Measurements from ENCODE around the gene NHLH2. TPM values are rescaled to one million over a fixed set of nuclear protein-coding genes. Genes with fewer than 3 reads are reported as not detected.

The NHLH2 gene
- total and polyA plus RNA-seq, 9 donors = 0.11 to 0.12 TPM; not detected in 7

- Histone ChIP-seq H3K4me3 (ENCODE audit: low read length) (no peak overlapping the region), H3K4me1 (ENCODE audit: control insufficient read depth, insufficient read depth, low read length) (no peaks in the 10 kb centered on the region), H3K9me3 (replicated peaks; ENCODE audit: control insufficient read depth, low read depth, low read length) (no peaks in the 10 kb centered on the region), H3K27ac (ENCODE audit: low read length) (no peak overlapping the region), H3K36me3 (ENCODE audit: control insufficient read depth, insufficient read depth, low read length) (no peaks in the 10 kb centered on the region), H3K27me3 (ENCODE audit: control insufficient read depth, insufficient read depth, low read length) (no peaks in the 10 kb centered on the region)
- no CpG with 5 or more reads among the region's 2 CpGs for WGBS (ENCODE audit: insufficient coverage)
- no peak for DNase-seq
Measured at GRCh38 chr1:115873184-115873583, 32.3 kb upstream of the NHLH2 start.

DNA sequence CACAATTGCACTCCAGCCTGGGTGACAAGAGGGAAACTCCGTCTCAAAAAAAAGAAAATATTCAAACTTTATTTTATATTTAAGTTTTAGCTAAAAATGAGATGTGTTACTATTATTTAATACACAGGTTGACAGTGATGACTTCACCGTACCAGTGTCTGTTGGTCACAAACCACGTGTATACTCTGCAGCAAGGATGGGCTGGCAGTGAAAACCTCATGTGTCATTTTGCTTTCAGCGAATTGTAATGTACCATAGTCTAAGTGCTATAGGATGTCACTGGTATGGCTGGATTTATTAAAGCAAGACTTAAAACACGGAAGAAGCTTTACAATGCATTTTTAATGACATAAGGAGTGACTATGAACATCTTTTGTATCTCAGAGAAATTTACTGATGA lies 28.1 kb upstream of the NHLH2 start:
- Histone ChIP-seq H3K27ac (ENCODE audit: low read length) (no peak overlapping the region), H3K27me3 (ENCODE audit: control insufficient read depth, insufficient read depth, low read length) (no peaks in the 10 kb centered on the region), H3K4me1 (ENCODE audit: control insufficient read depth, insufficient read depth, low read length) (no peaks in the 10 kb centered on the region), H3K36me3 (ENCODE audit: control insufficient read depth, insufficient read depth, low read length) (no peaks in the 10 kb centered on the region), H3K9me3 (replicated peaks; ENCODE audit: control insufficient read depth, low read depth, low read length) (no peaks in the 10 kb centered on the region), H3K4me3 (ENCODE audit: low read length) (no peak overlapping the region)
- no peak for DNase-seq
- WGBS (ENCODE audit: insufficient coverage) = no CpG with 5 or more reads among the region's 5 CpGs

- Histone ChIP-seq H3K9me3 (replicated peaks; ENCODE audit: control insufficient read depth, low read depth, low read length) (no peaks in the 10 kb centered on the region), H3K27me3 (ENCODE audit: control insufficient read depth, insufficient read depth, low read length) (no peaks in the 10 kb centered on the region), H3K36me3 (ENCODE audit: control insufficient read depth, insufficient read depth, low read length) (no peaks in the 10 kb centered on the region), H3K27ac (ENCODE audit: low read length) (no peak overlapping the region), H3K4me1 (ENCODE audit: control insufficient read depth, insufficient read depth, low read length) (no peaks in the 10 kb centered on the region), H3K4me3 (ENCODE audit: low read length) (no peak overlapping the region)
- no peak for DNase-seq
- no CpG with 5 or more reads among the region's 1 CpG for WGBS (ENCODE audit: insufficient coverage)
Measured at GRCh38 chr1:115867216-115867615, 26.3 kb upstream of the NHLH2 start.

DNA sequence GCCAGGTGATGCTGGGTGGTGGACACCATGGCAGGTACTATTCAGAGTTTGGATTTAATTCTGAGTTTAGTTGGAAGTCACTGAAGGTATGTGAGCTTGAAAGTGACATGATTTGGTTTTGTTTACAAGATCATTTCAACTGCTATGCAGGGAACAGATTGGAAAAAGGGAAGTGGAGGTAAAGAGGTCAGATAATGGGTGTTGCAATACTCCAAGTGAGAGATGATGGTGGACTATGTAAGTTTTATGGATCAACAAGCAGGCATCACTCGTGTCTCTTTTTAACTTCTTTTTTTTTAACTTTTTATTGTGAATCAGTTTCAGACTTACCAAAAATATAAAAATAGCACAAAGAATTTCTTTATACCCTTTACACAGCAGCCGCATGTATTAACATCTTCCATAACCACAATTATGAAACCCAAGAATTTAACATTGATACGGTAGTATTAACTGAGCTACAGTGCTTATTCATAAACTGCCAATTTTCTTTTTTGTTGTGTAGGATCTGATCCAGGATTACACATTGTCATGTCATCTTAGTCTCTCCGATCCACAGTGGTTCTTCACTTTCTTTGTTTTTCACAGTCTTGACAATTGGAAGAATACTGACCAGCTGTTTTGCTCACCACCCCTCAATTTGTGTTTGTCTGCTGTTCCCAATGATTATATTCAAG lies 24.9 kb upstream of the NHLH2 start:
- Histone ChIP-seq H3K9me3 (replicated peaks; ENCODE audit: control insufficient read depth, low read depth, low read length) (no peaks in the 10 kb centered on the region), H3K4me3 (ENCODE audit: low read length) (no peak overlapping the region), H3K36me3 (ENCODE audit: control insufficient read depth, insufficient read depth, low read length) (no peaks in the 10 kb centered on the region), H3K4me1 (ENCODE audit: control insufficient read depth, insufficient read depth, low read length) (no peaks in the 10 kb centered on the region), H3K27ac (ENCODE audit: low read length) (no peak overlapping the region), H3K27me3 (ENCODE audit: control insufficient read depth, insufficient read depth, low read length) (no peaks in the 10 kb centered on the region)
- WGBS (ENCODE audit: insufficient coverage) = no CpG with 5 or more reads among the region's 4 CpGs
- DNase-seq = no peak

DNA sequence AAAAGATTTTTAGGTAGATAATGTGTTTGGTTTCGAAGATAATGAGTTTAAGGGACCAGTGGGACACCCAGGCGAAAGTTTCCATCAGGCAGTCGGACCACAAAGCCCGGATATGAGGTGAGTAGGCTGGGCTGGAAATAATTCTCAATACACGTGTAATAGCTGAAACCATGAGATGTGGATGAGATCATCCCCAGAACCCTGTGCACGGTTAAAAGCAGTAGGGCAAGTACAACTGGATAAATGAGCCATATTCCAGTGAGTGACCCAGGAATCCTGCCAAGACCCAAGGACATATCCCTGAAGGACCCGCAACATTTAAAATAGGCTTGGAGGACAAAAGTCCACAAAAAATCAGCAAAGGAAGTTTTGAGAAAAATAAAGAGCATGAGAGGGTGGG lies 21.5 kb upstream of the NHLH2 start:
- Histone ChIP-seq H3K27me3 (ENCODE audit: control insufficient read depth, insufficient read depth, low read length) (peaks cover 2% of the 10 kb centered on the region), H3K27ac (ENCODE audit: low read length) (no peak overlapping the region), H3K36me3 (ENCODE audit: control insufficient read depth, insufficient read depth, low read length) (no peaks in the 10 kb centered on the region), H3K9me3 (replicated peaks; ENCODE audit: control insufficient read depth, low read depth, low read length) (no peaks in the 10 kb centered on the region), H3K4me1 (ENCODE audit: control insufficient read depth, insufficient read depth, low read length) (no peaks in the 10 kb centered on the region), H3K4me3 (ENCODE audit: low read length) (no peak overlapping the region)
- no peak for DNase-seq
- WGBS (ENCODE audit: insufficient coverage) = 64% methylated on average over 7 of the region's 7 CpGs

DNA sequence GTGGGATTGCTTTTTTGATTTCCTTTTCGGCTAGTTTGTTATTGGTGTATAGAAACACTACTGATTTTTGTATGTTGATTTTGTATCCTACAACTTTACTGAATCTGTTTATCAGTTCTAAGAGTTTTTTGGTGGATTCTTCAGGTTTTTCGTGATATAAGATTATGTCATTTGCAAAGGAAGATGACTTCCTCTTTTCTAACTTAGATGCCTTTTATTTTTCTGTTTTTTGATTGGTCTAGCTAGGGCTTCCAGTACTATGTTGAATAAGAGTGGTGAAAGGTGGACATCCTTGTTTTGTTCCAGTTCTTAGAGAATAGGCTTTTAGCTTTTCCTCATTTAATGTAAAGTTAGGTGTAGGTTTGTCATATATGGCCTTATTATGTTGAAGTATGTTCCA lies 13.1 kb upstream of the NHLH2 start:
- no peak overlapping the region for H3K27ac ChIP-seq (ENCODE audit: low read length)
- peaks cover 3% of the 10 kb centered on the region for H3K9me3 ChIP-seq (replicated peaks; ENCODE audit: control insufficient read depth, low read depth, low read length)
- H3K4me1 ChIP-seq (ENCODE audit: control insufficient read depth, insufficient read depth, low read length) = no peaks in the 10 kb centered on the region
- no CpG with 5 or more reads among the region's 2 CpGs for WGBS (ENCODE audit: insufficient coverage)
- no peaks in the 10 kb centered on the region for H3K36me3 ChIP-seq (ENCODE audit: control insufficient read depth, insufficient read depth, low read length)
- no peaks in the 10 kb centered on the region for H3K27me3 ChIP-seq (ENCODE audit: control insufficient read depth, insufficient read depth, low read length)
- no peak overlapping the region for H3K4me3 ChIP-seq (ENCODE audit: low read length)
- DNase-seq = no peak

DNA sequence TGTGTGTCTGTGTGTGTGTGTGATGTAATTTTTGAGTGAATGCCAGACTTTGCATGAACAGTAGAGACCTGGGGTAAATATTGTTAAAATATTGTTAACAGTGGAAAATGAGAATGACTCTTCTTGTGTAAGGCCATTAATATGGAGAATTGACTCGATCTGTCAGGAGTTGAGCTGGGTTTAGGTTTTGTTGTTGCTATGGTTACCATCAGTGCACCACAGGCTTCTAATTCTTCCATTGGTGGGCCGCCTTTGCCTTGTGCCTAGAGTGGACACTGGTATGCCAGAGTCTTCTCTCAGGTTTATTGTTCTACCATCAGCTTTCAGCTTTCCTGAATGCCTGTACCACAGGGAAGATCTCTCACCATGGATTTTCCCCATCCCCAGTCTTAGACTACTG lies 10.0 kb upstream of the NHLH2 start:
- DNase-seq = no peak
- no peaks in the 10 kb centered on the region for H3K4me1 ChIP-seq (ENCODE audit: control insufficient read depth, insufficient read depth, low read length)
- no peak overlapping the region for H3K27ac ChIP-seq (ENCODE audit: low read length)
- H3K4me3 ChIP-seq (ENCODE audit: low read length) = no peak overlapping the region
- H3K36me3 ChIP-seq (ENCODE audit: control insufficient read depth, insufficient read depth, low read length) = no peaks in the 10 kb centered on the region
- peaks cover 3% of the 10 kb centered on the region for H3K9me3 ChIP-seq (replicated peaks; ENCODE audit: control insufficient read depth, low read depth, low read length)
- WGBS (ENCODE audit: insufficient coverage) = 100% methylated on average over 1 of the region's 2 CpGs
- no peaks in the 10 kb centered on the region for H3K27me3 ChIP-seq (ENCODE audit: control insufficient read depth, insufficient read depth, low read length)

DNA sequence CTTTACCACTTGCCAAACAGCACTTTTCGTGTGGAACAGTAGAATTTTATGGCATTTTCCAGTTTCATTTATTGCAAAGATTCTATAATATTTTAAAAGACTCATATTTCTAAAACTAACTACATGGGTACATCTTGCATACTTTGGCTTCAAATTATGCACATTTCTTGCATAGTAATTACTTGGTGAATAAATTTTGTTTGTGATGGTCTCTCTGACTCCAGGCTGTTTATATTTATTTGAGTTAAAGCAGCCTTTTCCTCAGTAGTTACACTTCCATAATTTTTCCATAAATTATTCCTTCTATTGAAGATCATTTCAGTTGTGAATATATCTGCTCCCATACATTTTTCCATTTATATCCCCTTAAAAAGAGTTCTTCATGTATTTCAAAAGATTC lies 6.9 kb upstream of the NHLH2 start:
- no peak for DNase-seq
- no peaks in the 10 kb centered on the region for H3K4me1 ChIP-seq (ENCODE audit: control insufficient read depth, insufficient read depth, low read length)
- no peaks in the 10 kb centered on the region for H3K36me3 ChIP-seq (ENCODE audit: control insufficient read depth, insufficient read depth, low read length)
- no peak overlapping the region for H3K4me3 ChIP-seq (ENCODE audit: low read length)
- no peak overlapping the region for H3K27ac ChIP-seq (ENCODE audit: low read length)
- H3K27me3 ChIP-seq (ENCODE audit: control insufficient read depth, insufficient read depth, low read length) = peaks cover 3% of the 10 kb centered on the region
- no CpG with 5 or more reads among the region's 1 CpG for WGBS (ENCODE audit: insufficient coverage)
- no peaks in the 10 kb centered on the region for H3K9me3 ChIP-seq (replicated peaks; ENCODE audit: control insufficient read depth, low read depth, low read length)

GRCh38 chr1:115842948-115843347 lies 2.0 kb upstream of the NHLH2 start:
- H3K9me3 ChIP-seq (replicated peaks; ENCODE audit: control insufficient read depth, low read depth, low read length) = no peaks in the 10 kb centered on the region
- H3K4me1 ChIP-seq (ENCODE audit: control insufficient read depth, insufficient read depth, low read length) = peaks cover 16% of the 10 kb centered on the region
- H3K4me3 ChIP-seq (ENCODE audit: low read length) = no peak overlapping the region
- no peak for DNase-seq
- H3K36me3 ChIP-seq (ENCODE audit: control insufficient read depth, insufficient read depth, low read length) = no peaks in the 10 kb centered on the region
- no peak overlapping the region for H3K27ac ChIP-seq (ENCODE audit: low read length)
- no CpG with 5 or more reads among the region's 1 CpG for WGBS (ENCODE audit: insufficient coverage)
- peaks cover 43% of the 10 kb centered on the region for H3K27me3 ChIP-seq (ENCODE audit: control insufficient read depth, insufficient read depth, low read length)

DNA sequence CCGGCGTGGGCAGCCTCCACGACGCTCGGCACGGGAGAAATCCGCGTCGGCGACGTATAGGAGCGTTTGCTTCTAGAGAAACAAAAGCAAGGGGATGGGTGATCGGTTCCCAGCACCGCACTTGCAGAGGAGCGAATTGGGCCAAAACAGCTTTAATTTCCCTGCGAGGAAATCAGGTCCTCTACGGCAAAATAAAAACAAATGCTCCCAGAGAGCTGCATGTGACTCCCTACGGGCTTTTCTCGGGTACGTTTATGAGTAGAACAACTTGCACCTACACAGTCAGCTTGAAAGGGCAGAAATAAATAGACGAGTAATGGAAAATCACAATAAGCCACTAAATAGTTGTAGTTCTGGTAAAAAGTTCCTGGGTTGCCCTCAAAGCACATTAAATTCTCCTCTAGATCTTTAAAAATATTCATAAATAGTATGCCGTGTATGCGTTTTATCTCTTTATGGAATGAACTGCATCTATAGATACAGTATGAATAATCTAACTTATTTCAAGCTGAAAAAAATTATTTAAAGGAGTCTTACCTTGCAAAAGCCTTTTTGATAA lies 1.2 kb downstream of the NHLH2 start:
- Histone ChIP-seq H3K27ac (ENCODE audit: low read length) (no peak overlapping the region), H3K36me3 (ENCODE audit: control insufficient read depth, insufficient read depth, low read length) (no peaks in the 10 kb centered on the region), H3K4me3 (ENCODE audit: low read length) (no peak overlapping the region), H3K9me3 (replicated peaks; ENCODE audit: control insufficient read depth, low read depth, low read length) (no peaks in the 10 kb centered on the region), H3K4me1 (ENCODE audit: control insufficient read depth, insufficient read depth, low read length) (peaks cover 16% of the 10 kb centered on the region), H3K27me3 (ENCODE audit: control insufficient read depth, insufficient read depth, low read length) (peaks cover 57% of the 10 kb centered on the region)
- 0% methylated on average over 14 of the region's 23 CpGs for WGBS (ENCODE audit: insufficient coverage)
- DNase-seq = no peak

All from muscle of leg (tissue), 11 donors.